Left cardiac atrium (tissue), 4 donors: ENCODE measurements around the gene TBC1D5. TPM values are rescaled to one million over a fixed set of nuclear protein-coding genes. Genes with fewer than 3 reads are reported as not detected.
A peak's percentile ranks its signal among the peaks of the same experiment; 100 is the strongest.
"Not testable (repeated sequence)": the region's sequence is repeated elsewhere in the genome, so short reads cannot be mapped to it uniquely, and the experiment has no call there.

ENCODE experiments used
- ATAC-seq, 2 donors: fragments of 200-7000 bp; cut with Tn5 transposase; one replicate each; pipeline ENCODE4 v1.9.1; 2020; ENCODE audit warnings: mild to moderate bottlenecking in 2 of 2, moderate library complexity in 2 of 2
- DNase-seq: peaks from one replicate; pipeline ENCODE4 v3.0.0-alpha.2; 2020
- intact Hi-C, 2 donors: fragments of 100-400 bp; cut with DNase I; formaldehyde crosslinking; loops; one replicate each; pipeline versions ENCODE4 v1.14.1 to v1.15.1; 2022 to 2023
- total RNA-seq, 2 donors: library from RNA; stranded (reverse); fragmentation: NEBNext Ultra II Directional; extraction: Animal tissue kit (Norgen Biotek cat#: 25700); gene quantifications; one replicate each; pipeline ENCODE4 v1.2.1, GENCODE V29; 2021
- donor health status: DM: no; HTN: yes; CAD: no.
- donor health status: DM: no; HTN: yes; CAD: no; lungs with severe emphysema.
- donor health status: DM: yes; HTN: yes; CAD: no.
- donor health status: Dilated cardiomyopathy.

TBC1D5 gene
- total RNA-seq, 2 donors from 2014 or later, result 33.2 to 38.7 TPM

- no peak for DNase-seq
- ATAC-seq, result peak; percentile 40 to 66
- intact Hi-C loops, result loop anchor here in 1 of 2 donors (10.0 kb wide), 1 partner anchor 267 kb away; the partner anchor contains the start of gene PLCL2
Measured at GRCh38 chr3:17151598-17152373, 590.6 kb downstream of the TBC1D5 start.

GRCh38 chr3:17149076-17149475 is 593.4 kb downstream of the TBC1D5 start:
- DNase-seq (no peak), ATAC-seq (no peak)
- intact Hi-C loops, result no loop called here

DNA sequence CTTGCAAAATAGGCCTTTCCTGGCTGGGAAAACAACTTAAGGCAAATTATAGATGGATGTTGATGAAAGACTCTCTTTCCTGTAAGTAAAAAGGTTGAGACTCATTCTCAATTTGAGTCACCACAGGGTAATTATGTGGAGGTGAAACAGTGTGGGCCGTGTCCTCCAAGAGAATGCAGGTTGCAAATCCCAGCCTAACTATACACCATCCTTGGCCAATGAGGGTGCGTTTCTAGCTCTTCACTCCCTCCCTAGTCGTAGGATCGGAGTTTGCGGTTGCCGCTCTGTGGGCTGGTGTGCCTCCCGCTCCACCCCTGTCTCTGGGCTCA is 597.8 kb downstream of the TBC1D5 start:
- DNase-seq (no peak), ATAC-seq (no peak)
- intact Hi-C loops, result no loop called here

DNA sequence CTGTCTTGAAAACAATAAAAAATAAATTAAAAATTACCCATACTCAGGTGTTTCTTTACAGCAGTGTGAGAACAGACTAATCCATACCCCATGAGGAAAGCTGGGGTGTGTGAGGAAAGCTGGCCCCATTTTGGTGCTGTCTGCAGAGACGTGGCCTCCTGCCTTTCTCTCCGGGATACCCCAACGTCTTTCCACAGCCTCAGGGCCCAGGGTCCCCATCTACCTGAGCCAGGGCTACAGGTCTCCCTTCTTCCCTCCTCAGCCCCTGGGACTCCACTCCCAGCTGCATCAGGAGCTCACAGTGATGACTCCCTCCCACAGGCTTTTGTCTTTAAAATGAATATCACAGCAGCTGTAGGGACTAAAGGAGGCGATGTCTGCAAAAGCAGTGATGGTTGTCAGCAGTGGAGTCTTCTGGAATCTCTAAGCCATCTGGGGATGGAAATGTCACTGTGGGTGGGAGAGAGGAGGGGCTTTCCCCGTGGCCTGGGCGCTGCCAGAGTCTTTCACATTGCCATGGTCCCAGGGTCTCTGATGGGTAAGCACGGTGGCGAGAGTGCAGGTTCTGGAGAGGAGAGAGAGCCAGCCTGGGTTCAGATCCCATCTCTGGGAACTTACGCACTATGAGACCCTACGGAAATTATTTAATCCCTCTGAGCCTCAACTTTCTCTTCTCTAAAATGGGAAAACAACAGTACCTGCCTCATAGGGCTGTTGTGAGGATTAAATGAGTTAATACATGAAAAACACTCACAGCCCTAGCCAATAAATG is 598.4 kb downstream of the TBC1D5 start:
- ATAC-seq, result no peak
- no peak for DNase-seq
- intact Hi-C loops, result no loop called here

- ATAC-seq, result no peak
- intact Hi-C loops, result no loop called here
- no peak for DNase-seq
Measured at GRCh38 chr3:17142516-17142915, 599.9 kb downstream of the TBC1D5 start.

DNA sequence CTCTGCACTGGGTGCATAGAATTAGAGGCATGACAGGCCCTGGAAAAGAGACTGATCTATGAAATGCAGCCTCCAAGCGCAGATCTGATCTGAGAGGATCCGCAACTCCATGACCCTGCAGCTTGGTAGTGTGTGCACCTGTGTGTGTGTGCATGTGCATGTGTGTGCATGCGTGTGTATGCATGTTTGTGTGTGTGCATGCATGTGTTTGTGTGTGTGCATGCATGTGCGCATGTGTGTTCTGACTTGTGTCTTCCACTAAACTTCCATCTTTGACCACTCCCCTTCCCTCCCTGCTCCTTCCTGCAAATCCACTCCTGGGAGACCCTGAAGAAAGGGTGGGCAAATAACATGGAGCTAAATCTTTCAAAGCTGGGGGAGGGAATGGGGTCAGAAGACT is 600.7 kb downstream of the TBC1D5 start:
- DNase-seq (no peak), ATAC-seq (no peak)
- intact Hi-C loops, result no loop called here

DNA sequence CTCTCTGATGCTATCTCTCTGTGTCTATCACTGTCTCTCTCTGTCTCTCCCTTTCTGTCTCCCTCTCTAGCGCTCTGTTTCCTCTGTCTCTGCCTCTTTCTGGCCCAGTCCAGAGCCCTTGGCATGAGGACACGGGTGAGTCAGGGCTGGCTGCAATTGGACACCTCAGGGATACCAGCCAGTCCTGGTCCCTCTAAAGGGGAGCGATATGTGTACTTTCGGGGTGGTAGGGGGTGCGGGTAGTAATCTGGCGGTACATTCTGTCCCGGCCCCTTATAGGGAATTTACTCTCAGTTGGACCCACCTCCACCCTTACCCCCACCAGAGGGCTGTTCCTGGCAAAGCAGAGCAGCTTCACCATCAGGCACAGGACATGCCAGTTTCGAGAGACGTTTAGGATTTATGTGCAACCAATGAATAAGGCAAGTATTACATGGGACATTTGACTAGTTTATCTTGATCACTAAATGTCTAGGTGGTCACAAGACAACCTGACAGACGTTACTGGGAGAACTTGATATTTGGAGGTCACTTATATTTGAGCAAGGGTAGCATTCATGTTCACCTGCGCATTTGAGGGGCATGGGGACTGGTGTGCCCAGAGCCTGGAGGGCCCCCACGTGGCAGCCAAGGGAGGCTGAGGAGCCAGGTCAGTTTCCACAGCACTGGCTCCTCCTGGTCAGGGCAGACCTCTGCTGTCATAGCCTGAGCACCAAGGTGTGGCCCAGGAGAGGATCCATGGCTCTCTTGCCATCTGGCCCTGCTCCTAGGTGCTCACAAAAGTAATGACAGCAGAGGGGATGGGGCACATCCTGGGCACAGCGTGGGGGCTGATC is 601.5 kb downstream of the TBC1D5 start:
- DNase-seq (peak; percentile 65), ATAC-seq (peak; percentile 74 to 79)
- intact Hi-C loops, result no loop called here

GRCh38 chr3:17138246-17139039 is 604.0 kb downstream of the TBC1D5 start:
- ATAC-seq, result no peak
- DNase-seq, result no peak
- intact Hi-C loops, result no loop called here

DNA sequence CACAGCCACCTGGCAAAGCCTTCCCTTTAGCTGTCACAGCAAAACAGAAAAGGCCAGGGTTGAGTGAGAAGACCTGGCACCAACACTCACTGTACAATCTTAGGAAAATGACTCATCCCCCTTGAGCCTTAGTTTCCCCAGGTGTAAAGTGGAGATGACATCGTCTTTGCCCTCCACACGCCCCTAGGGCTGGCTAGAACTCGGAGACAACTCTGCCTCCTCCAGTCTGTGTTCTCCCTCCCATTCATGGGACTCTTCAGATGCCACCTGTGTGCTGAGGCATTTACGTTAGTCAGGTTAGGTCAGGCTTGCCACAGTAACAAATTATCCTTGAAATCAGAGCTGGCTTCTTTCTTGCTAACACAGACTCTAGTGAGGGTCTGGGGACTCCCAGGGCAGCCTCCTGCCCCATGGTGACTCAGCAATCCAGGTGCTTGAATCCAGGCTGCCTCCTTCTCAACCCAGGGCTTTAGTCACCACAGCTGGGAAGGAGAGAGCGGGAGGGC is 605.1 kb downstream of the TBC1D5 start:
- intact Hi-C loops, result no loop called here
- no peak for ATAC-seq

GRCh38 chr3:17136136-17136721 is 606.2 kb downstream of the TBC1D5 start:
- DNase-seq, result peak; percentile 37
- ATAC-seq, result peak; percentile 69 to 82
- intact Hi-C loops, result no loop called here

More for the DNA sequence above, 605.1 kb downstream of the TBC1D5 start:
- no peak for DNase-seq

- no peak for DNase-seq
- intact Hi-C loops, result no loop called here
Measured at GRCh38 chr3:17135696-17136095, 606.7 kb downstream of the TBC1D5 start.

DNA sequence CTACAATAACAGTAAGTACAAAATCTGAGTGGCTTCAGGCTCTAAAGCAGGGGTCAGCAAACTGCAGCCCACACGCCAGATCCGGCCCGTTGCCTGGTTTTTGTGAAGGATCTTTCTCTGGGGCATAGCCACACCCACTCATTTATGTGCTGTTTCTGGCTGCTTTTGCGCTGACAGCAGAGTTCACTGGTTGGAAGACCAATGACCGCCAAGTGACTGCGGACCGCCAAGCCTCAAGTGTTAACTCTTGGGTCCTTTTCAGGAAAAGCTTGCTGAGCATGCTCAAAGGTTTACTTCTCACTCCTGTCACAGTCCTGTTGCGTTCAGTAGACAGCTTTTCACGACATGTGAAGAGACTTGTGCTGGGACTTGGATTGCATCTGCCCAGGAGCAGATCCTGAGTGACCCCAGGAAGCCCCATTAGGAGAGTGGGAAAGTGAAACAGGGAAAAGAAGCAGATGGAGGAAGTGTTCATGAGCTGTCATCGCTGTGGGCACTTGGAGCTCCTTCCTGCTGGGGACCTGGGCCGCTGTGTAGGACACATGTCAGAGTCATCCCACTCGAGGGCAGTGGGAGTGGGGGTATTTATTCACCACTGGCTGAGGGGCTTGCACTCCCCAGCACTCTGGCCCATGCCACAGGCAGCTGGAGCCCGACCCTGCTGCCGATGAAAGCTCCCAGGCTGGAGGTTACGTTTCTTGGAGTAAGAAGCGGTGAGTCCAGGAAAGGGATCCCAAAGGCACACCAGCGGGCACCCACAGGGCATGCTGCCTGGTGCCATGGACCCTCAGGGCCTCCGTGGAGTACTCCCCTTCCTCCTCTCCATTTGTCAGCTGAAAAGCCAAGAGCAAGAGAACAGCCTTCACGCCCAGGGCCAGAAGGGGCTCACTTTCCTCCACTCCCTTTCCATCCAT is 608.5 kb downstream of the TBC1D5 start:
- DNase-seq (peak; percentile 37), ATAC-seq (peak in 1 of 2 donors; percentile 9)
- intact Hi-C loops, result no loop called here

More at GRCh38 chr3:17135696-17136095, 606.7 kb downstream of the TBC1D5 start:
- ATAC-seq, result peak in 1 of 2 donors; percentile 69

DNA sequence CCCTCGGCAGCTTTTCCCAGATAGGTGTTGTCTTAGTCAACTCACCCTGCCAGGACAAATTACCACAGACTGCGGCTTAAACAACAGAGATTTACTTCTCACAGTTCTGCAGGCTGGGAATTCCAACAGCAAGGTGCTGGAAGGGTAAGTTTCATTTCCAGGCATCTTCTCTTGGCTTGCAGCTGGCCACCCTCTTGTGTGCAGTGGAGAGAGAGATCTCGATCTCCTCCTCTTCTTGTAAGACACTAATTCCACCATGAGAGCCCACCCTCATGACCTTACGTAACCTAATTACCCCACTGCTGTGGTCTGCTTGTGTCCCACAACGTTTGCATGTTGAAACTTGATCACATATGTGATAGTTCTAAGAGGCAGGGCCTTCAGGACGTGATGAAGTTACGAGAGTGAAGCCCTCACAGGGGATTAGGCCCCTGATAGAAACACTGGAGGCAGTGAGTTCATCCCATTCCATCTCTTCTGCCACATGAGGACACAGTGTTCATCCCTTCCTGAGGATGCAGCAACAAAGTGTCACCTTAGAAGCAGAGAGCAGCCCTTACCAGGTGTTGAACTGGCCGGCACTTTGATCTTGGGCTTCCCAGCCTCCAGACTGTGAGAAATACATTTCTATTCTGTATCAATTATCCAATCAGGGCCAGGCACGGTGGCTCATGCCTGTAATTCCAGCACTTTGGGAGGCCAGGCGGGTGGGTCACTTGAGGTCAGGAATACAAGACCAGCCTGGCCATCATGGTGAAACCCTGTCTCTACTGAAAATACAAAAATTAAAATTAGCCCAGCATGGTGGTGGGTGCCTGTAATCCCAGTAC is 609.9 kb downstream of the TBC1D5 start:
- ATAC-seq, result no peak
- intact Hi-C loops, result no loop called here
- no peak for DNase-seq

DNA sequence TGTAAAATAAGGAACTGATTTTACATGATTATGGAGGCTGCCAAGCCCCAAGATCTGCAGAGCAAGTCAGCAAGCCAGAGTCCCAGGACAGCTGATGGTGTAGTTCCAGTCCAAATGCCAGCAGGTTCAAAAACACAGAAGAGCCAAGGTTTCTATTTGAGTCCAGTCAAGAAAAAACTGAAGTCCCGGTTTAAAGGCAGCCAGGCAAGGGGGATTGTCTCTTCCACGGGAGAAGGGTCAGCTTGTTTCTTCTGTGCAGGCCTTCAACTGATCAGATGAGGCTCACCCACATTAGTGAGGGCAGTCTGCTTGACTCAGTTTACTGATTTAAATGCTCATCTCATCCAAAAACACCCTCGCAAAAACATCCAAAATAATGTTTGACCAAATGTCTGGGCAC is 611.5 kb downstream of the TBC1D5 start:
- intact Hi-C loops, result no loop called here
- DNase-seq (no peak), ATAC-seq (no peak)

DNA sequence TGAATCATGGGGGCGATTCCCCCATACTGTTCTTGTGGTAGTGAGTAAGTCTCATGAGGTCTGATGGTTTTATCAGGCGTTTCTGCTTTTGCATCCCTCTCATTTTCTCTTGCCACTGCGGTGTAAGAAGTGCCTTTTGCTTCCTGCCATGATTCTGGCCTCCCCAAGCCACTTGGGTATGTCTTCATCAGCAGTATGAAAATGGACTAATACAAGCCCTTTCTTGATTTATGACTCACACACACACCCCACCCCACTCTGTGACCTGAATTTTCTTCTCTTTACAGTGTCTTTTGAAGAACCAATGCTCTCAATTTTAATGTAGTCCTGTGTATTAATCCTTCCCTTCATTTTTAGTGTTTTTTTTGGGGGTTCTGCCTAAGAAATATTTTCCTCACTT is 612.9 kb downstream of the TBC1D5 start:
- ATAC-seq, result no peak
- no peak for DNase-seq
- intact Hi-C loops, result no loop called here

DNA sequence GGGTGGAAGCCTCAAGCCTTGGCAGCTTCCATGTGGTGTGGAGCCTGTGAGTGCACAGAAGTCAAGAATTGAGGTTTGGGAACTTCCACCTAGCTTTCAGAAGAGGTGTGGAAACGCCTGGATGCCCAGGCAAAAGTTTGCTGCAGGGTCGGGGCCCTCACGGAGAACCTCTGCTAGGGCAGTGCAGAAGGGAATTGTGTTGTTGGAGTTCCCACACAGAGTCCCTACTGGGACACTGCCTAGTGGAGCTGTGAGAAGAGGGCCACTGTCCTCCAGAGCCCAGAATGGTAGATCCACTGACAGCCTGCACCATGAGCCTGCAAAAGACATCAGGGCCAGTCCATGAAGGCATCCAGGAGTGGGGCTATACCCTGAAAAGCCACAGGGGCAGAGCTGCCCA is 613.8 kb downstream of the TBC1D5 start:
- ATAC-seq, DNase-seq, intact Hi-C loops: not testable (repeated sequence)
